Measurements from ENCODE around the gene MTCL3.
"Not testable (repeated sequence)": the region's sequence is repeated elsewhere in the genome, so short reads cannot be mapped to it uniquely, and the experiment has no call there.

MTCL3 gene

GRCh38 chr6:127441881-127442280 lies 77.3 kb downstream of the MTCL3 start:
- H3K27ac ChIP-seq, result no peak overlapping the region
- no peak overlapping the region for H3K4me3 ChIP-seq

DNA sequence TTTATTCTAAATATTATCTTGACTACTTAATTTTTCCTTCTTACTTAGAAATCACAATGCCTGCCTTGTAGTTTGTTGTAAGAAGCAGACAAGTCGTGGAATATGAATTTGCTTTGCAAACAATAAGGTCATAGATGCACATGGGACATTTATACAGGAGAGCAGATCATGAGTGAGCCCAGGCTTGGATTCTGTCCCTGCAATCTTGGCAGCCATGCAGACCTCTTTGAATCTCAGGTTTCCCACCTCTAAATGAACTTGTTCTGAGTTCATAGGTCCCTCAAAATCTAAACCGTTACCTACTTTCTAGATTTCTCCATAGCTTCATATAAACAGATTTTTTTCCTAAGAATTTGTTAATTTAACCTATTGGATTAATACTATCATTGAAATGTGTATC lies 79.4 kb downstream of the MTCL3 start:
- no peak overlapping the region for H3K27ac ChIP-seq
- H3K4me3 ChIP-seq, result no peak overlapping the region

DNA sequence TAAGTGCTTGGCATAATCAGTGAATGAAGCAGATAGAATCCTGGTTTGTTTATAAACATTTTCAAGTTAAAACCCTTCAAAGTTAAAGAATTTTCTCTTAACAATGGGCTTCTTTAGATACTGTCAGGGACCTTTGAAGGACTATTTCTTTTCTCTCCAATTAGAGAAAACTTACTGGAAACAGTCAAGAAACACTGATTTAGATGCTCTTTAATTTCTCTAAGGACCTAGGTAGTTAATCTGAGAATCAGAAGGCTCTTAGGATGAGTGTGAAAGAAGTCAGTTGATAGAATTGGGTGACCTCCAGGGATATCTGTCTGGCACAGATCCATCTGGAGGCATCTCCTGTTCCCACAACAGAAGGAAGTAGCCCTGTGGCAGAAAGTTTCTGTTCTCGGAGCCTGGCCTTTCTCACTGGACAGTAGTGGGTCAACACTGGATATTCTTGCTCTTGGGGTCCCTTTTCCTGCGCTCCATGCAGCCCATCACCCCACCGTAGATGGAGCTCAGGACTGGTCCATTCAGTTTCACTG lies 82.5 kb downstream of the MTCL3 start:
- no peak overlapping the region for H3K27ac ChIP-seq

DNA sequence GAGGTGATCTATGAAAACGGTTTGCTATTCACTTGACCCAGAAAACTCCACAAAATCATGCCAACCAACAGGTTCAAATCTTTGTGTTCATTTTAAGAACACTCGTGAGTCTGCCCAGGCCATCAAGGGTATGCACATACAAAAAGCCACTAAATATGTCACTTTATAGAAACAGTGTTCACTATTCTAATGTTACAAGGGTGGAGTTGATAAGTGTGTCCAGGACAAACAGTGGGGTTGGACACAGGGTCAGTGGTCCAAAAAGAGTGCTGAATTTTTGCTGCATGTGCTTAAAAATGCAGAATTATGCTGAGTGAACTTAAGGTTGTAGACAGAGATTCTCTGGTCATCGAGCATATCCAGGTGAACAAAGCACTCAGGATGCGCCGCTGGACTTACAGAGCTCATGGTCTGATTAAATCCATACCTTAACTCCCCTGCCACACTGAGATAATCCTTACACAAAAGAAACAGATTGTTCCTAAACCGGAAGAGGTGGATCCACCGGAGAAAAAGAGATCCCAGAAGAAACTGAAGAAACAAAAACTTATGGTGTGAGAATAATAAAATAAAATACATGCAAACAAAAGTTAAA lies 83.4 kb downstream of the MTCL3 start:
- no peak overlapping the region for H3K27ac ChIP-seq
- H3K4me3 ChIP-seq, result no peak overlapping the region

More for the DNA sequence above, 82.5 kb downstream of the MTCL3 start:
- no peak overlapping the region for H3K4me3 ChIP-seq

GRCh38 chr6:127434651-127435050 lies 84.5 kb downstream of the MTCL3 start:
- Histone ChIP-seq H3K4me3 (no peak overlapping the region), H3K27ac (no peak overlapping the region)

GRCh38 chr6:127428562-127428961 lies 90.6 kb downstream of the MTCL3 start:
- not testable (repeated sequence) for H3K27ac ChIP-seq, H3K4me3 ChIP-seq

GRCh38 chr6:127423921-127424320 lies 95.2 kb downstream of the MTCL3 start:
- Histone ChIP-seq H3K27ac (no peak overlapping the region), H3K4me3 (no peak overlapping the region)

All from skin epidermis (tissue), 12 donors.